HepG2 (cell line): ENCODE results near the gene RPL35. TPM values are rescaled to one million over a fixed set of nuclear protein-coding genes. Genes with fewer than 3 reads are reported as not detected.
A peak's percentile ranks its signal among the peaks of the same experiment; 100 is the strongest.

ENCODE experiments used
- ADNP ChIP-seq: sonication (generic); formaldehyde crosslinking; IDR thresholded peaks from 2 replicates; pipeline ENCODE4 v1.4.0; 2020; ENCODE audit warnings: missing genetic modification reagents
- AKAP8 ChIP-seq: sonication (generic); formaldehyde crosslinking; IDR thresholded peaks from 2 replicates; pipeline ENCODE4 v1.5.1; 2020; ENCODE audit warnings: mild to moderate bottlenecking, missing genetic modification reagents
- FIP1L1 ChIP-seq: fragments of 200-400 bp; formaldehyde crosslinking; IDR thresholded peaks from 2 replicates; pipeline ENCODE4 v1.6.1; 2018; ENCODE audit warnings: low read depth, mild to moderate bottlenecking, low read length, moderate library complexity, borderline replicate concordance; ENCODE audit not compliant: insufficient read depth
- FOXM1 ChIP-seq: sonication (generic); formaldehyde crosslinking; IDR thresholded peaks from 2 replicates; pipeline ENCODE4 v1.5.0; 2020; ENCODE audit warnings: missing genetic modification reagents
- GATAD2A ChIP-seq: IDR thresholded peaks from 2 replicates; pipeline ENCODE4 v1.6.1; 2016
- NFATC3 ChIP-seq: sonication (generic); formaldehyde crosslinking; IDR thresholded peaks from 2 replicates; pipeline ENCODE4 v1.5.1; 2020; ENCODE audit warnings: mild to moderate bottlenecking, missing genetic modification reagents
- NFE2L2 ChIP-seq: fragments of 150-350 bp; IDR thresholded peaks from 2 replicates; pipeline ENCODE4 v1.6.1; 2014; ENCODE audit warnings: low read length
- PPARG ChIP-seq: conservative IDR thresholded peaks from 2 replicates; pipeline ENCODE4 v1.6.1; 2016; ENCODE audit warnings: missing biosample characterization, missing genetic modification reagents
- SRSF4 ChIP-seq: fragments of 200-400 bp; formaldehyde crosslinking; IDR thresholded peaks from one replicate; pipeline ENCODE4 v1.6.1; 2018; ENCODE audit warnings: mild to moderate bottlenecking, low read depth, low read length, moderate library complexity; ENCODE audit not compliant: poor library complexity, severe bottlenecking
- THAP11 ChIP-seq: IDR thresholded peaks from 2 replicates; pipeline ENCODE4 v1.6.1; 2016; ENCODE audit warnings: missing biosample characterization, missing genetic modification reagents
- YEATS4 ChIP-seq: sonication (generic); formaldehyde crosslinking; IDR thresholded peaks from 2 replicates; pipeline ENCODE4 v1.4.0; 2020; ENCODE audit warnings: missing genetic modification reagents, borderline replicate concordance
- ZFP1 ChIP-seq: IDR thresholded peaks from 2 replicates; pipeline ENCODE4 v1.6.1; 2016
- ZKSCAN8 ChIP-seq: IDR thresholded peaks from 2 replicates; pipeline ENCODE4 v1.6.1; 2016; ENCODE audit warnings: borderline replicate concordance, missing genetic modification reagents, missing compliant biosample characterization
- ZNF557 ChIP-seq: sonication (generic); formaldehyde crosslinking; IDR thresholded peaks from 2 replicates; pipeline ENCODE4 v1.4.0; 2020; ENCODE audit warnings: missing genetic modification reagents
- ZNF569 ChIP-seq: sonication (generic); formaldehyde crosslinking; IDR thresholded peaks from 2 replicates; pipeline ENCODE4 v1.5.0; 2020; ENCODE audit warnings: mild to moderate bottlenecking, missing genetic modification reagents, moderate library complexity, borderline replicate concordance
- ZNF713 ChIP-seq: sonication (generic); formaldehyde crosslinking; IDR thresholded peaks from 2 replicates; pipeline ENCODE4 v1.4.0; 2020; ENCODE audit warnings: mild to moderate bottlenecking, missing genetic modification reagents
- ZNF749 ChIP-seq: sonication (generic); formaldehyde crosslinking; IDR thresholded peaks from 2 replicates; pipeline ENCODE4 v1.8.0; 2022; ENCODE audit warnings: mild to moderate bottlenecking, missing genetic modification reagents, moderate library complexity, borderline replicate concordance
- ZZZ3 ChIP-seq: sonication (generic); formaldehyde crosslinking; IDR thresholded peaks from 2 replicates; pipeline ENCODE4 v1.4.0; 2020; ENCODE audit warnings: missing genetic modification reagents, mild to moderate bottlenecking, borderline replicate concordance
- polyA plus RNA-seq, 8 experiments: library from polyadenylated mRNA; depleted of rRNA in 3 of 8; stranded (reverse) in 7 of 8; unstranded in 1 of 8; fragments of >200 nt; fragmentation: Illumina TruSeq in 4 of 8; extraction: Trizol in 4 of 8; gene quantifications; 2 replicates each; pipeline versions ENCODE4 v1.2.1 to v1.2.3, GENCODE V29; 2011 to 2016; ENCODE audit warnings: low read depth in 4 of 8, missing spikeins in 1 of 8, mixed read lengths in 1 of 8; ENCODE audit not compliant: insufficient read depth in 1 of 8
- total RNA-seq, 5 experiments: library from RNA; depleted of rRNA; stranded (reverse); fragments of >200 nt; fragmentation: Illumina TruSeq; extraction: Trizol; gene quantifications; 2 replicates each; pipeline ENCODE4 v1.2.3, GENCODE V29; 2016; ENCODE audit warnings: low read depth in 1 of 5
- TF ChIP-seq, protein P1 (sequence below): conservative IDR thresholded peaks from 2 replicates; pipeline ENCODE4 v1.6.1; 2018; ENCODE audit warnings: missing genetic modification reagents
- TF ChIP-seq, protein P2 (sequence below): sonication (generic); formaldehyde crosslinking; IDR thresholded peaks from 2 replicates; pipeline ENCODE4 v1.5.1; 2020; ENCODE audit warnings: missing genetic modification reagents, mild to moderate bottlenecking, borderline replicate concordance
- TF ChIP-seq, protein P3 (sequence below): sonication (generic); formaldehyde crosslinking; conservative IDR thresholded peaks from 2 replicates; pipeline ENCODE4 v1.4.0; 2020; ENCODE audit warnings: missing genetic modification reagents
- TF ChIP-seq, protein P4 (sequence below): IDR thresholded peaks from 2 replicates; pipeline ENCODE4 v1.4.0; 2020; ENCODE audit warnings: mild to moderate bottlenecking, missing genetic modification reagents

The RPL35 gene
- total and polyA plus RNA-seq, 2 of the 13 experiments (the other 11 are each of a cell fraction or from before 2014, with no cell fraction given) = 2,153 to 2,935 TPM

DNA sequence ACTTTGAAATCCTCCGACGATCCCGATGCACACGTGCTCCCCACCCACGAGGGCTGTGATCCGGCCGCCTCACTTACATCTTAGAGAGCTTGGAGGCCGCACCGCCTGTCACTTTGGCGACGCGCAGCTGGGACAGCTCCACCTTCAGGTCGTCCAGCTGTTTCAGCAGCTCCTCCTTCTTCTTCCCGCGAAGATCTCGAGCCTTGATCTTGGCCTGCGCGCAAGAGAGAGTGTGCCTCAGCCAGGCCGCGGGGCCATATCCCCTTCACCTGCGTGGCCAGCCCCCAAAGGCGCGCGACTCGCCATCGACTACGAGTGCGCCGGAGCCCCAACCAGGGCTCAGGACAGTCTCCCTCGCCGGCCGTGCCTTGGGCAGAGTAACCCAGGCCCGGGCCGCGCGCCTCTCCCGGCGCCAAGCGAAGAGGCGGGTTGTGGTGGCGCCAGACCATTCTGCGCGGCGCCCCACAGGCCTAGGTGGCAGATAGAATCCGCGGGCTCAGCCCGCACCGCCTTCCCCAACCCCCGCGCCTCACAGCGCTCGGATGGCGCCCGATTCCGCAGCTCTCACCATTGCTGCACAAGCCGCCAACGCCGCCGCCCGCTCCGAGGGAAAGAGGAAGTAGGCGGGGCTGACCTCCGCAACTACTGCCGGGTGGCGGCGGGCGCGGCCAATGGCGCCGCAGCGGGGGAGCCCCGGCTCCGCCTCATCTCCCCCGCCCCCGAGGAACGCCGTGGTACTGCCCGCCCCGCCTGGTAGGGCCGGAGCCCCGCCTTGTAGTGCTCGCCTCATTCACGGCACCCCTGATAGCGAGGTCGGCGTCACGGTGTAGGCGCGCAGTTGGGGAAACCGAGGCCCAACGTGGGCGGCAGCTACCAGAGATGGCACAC lies at the start of gene RPL35, which contains the start of gene ARPC5L (continued):
- TF ChIP-seq, protein P1, sequence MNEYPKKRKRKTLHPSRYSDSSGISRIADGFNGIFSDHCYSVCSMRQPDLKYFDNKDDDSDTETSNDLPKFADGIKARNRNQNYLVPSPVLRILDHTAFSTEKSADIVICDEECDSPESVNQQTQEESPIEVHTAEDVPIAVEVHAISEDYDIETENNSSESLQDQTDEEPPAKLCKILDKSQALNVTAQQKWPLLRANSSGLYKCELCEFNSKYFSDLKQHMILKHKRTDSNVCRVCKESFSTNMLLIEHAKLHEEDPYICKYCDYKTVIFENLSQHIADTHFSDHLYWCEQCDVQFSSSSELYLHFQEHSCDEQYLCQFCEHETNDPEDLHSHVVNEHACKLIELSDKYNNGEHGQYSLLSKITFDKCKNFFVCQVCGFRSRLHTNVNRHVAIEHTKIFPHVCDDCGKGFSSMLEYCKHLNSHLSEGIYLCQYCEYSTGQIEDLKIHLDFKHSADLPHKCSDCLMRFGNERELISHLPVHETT = 0 out of 2 replicates have a peak, but pooled peaks have one; percentile 28
- TF ChIP-seq GATAD2A (no peak), ADNP (CRISPR knock-in tag) (no peak), NFATC3 (CRISPR knock-in tag) (no peak), SRSF4 (no peak), ZNF557 (CRISPR knock-in tag) (peak; percentile 86; the same call in 1 of the 2 replicates), AKAP8 (CRISPR knock-in tag) (peak; percentile 63; the same call in 1 of the 2 replicates), ZNF749 (CRISPR knock-in tag) (peak; percentile 88; the same call in 1 of the 2 replicates), NFE2L2 (no peak), ZNF569 (CRISPR knock-in tag) (peak; percentile 49; the same call in 1 of the 2 replicates), ZFP1 (CRISPR knock-in tag) (no peak), ZZZ3 (CRISPR knock-in tag) (peak; percentile 93; the same call in 1 of the 2 replicates), FOXM1 (CRISPR knock-in tag) (no peak), ZKSCAN8 (CRISPR knock-in tag) (0 out of 2 replicates have a peak, but pooled peaks have one; percentile 25), FIP1L1 (no peak), ZNF713 (CRISPR knock-in tag) (no peak; the same call in 1 of the 2 replicates), THAP11 (CRISPR knock-in tag) (peak; percentile 90), PPARG (CRISPR knock-in tag) (peak; percentile 48; the same call in 1 of the 2 replicates), YEATS4 (peak; percentile 98)
- TF ChIP-seq, protein P2, sequence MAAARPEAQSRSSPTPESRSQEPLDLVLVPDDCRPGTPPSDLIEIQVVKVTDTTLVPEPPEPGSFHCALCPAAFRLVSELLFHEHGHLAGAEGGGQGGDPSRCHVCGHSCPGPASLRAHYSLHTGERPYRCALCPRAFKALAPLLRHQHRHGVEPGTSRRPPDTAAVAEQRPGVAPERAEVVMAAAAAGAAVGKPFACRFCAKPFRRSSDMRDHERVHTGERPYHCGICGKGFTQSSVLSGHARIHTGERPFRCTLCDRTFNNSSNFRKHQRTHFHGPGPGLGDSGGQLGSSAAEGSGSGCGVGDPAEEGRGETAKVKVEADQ (CRISPR knock-in tag) = peak; percentile 84
- TF ChIP-seq, protein P3, sequence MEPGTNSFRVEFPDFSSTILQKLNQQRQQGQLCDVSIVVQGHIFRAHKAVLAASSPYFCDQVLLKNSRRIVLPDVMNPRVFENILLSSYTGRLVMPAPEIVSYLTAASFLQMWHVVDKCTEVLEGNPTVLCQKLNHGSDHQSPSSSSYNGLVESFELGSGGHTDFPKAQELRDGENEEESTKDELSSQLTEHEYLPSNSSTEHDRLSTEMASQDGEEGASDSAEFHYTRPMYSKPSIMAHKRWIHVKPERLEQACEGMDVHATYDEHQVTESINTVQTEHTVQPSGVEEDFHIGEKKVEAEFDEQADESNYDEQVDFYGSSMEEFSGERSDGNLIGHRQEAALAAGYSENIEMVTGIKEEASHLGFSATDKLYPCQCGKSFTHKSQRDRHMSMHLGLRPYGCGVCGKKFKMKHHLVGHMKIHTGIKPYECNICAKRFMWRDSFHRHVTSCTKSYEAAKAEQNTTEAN (CRISPR knock-in tag) = no peak
- TF ChIP-seq, protein P4, sequence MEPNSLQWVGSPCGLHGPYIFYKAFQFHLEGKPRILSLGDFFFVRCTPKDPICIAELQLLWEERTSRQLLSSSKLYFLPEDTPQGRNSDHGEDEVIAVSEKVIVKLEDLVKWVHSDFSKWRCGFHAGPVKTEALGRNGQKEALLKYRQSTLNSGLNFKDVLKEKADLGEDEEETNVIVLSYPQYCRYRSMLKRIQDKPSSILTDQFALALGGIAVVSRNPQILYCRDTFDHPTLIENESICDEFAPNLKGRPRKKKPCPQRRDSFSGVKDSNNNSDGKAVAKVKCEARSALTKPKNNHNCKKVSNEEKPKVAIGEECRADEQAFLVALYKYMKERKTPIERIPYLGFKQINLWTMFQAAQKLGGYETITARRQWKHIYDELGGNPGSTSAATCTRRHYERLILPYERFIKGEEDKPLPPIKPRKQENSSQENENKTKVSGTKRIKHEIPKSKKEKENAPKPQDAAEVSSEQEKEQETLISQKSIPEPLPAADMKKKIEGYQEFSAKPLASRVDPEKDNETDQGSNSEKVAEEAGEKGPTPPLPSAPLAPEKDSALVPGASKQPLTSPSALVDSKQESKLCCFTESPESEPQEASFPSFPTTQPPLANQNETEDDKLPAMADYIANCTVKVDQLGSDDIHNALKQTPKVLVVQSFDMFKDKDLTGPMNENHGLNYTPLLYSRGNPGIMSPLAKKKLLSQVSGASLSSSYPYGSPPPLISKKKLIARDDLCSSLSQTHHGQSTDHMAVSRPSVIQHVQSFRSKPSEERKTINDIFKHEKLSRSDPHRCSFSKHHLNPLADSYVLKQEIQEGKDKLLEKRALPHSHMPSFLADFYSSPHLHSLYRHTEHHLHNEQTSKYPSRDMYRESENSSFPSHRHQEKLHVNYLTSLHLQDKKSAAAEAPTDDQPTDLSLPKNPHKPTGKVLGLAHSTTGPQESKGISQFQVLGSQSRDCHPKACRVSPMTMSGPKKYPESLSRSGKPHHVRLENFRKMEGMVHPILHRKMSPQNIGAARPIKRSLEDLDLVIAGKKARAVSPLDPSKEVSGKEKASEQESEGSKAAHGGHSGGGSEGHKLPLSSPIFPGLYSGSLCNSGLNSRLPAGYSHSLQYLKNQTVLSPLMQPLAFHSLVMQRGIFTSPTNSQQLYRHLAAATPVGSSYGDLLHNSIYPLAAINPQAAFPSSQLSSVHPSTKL (CRISPR knock-in tag) = no peak
